HCT116 (cell line): ENCODE data around the gene RPL13A.
"Not testable (repeated sequence)": the region's sequence is repeated elsewhere in the genome, so short reads cannot be mapped to it uniquely, and the experiment has no call there.

Experiments used
- CTCF ChIP-seq, 3 experiments: fragments of 200-600 bp in 1 of 3; sonication (generic) in 1 of 3; IDR thresholded peaks in 2 of 3; conservative IDR thresholded peaks in 1 of 3; 2 replicates each; pipeline ENCODE4 v1.5.1; 2012 to 2017; ENCODE audit warnings: low read depth in 2 of 3, low read length in 2 of 3, antibody characterized with exemption in 1 of 3, borderline replicate concordance in 1 of 3, control low read depth in 1 of 3, mild to moderate bottlenecking in 1 of 3, mixed read lengths in 1 of 3, mixed run types in 1 of 3, moderate library complexity in 1 of 3; ENCODE audit not compliant: insufficient read depth in 1 of 3
- ELF1 ChIP-seq: IDR thresholded peaks from 2 replicates; pipeline ENCODE4 v1.6.1; 2012; ENCODE audit warnings: low read depth, borderline replicate concordance
- EZH2 ChIP-seq: fragments of 200-600 bp; sonication (generic); IDR thresholded peaks from 2 replicates; pipeline ENCODE4 v1.6.1; 2017; ENCODE audit warnings: antibody characterized with exemption, mixed run types
- EZH2phosphoT487 ChIP-seq: fragments of 200-600 bp; IDR thresholded peaks from 2 replicates; pipeline ENCODE4 v1.6.1; 2018; ENCODE audit warnings: antibody characterized with exemption, borderline replicate concordance
- FOSL1 ChIP-seq: IDR thresholded peaks from 2 replicates; pipeline ENCODE4 v1.6.1; 2012; ENCODE audit warnings: low read depth
- JUND ChIP-seq: IDR thresholded peaks from 2 replicates; pipeline ENCODE4 v1.6.1; 2012
- POLR2A ChIP-seq: IDR thresholded peaks from 2 replicates; pipeline ENCODE4 v1.7.0; 2011; ENCODE audit warnings: borderline replicate concordance; ENCODE audit not compliant: insufficient read depth, insufficient read length; ENCODE audit errors: extremely low read depth
- POLR2AphosphoS5 ChIP-seq: IDR thresholded peaks from 2 replicates; pipeline ENCODE4 v1.6.1; 2011; ENCODE audit warnings: mild to moderate bottlenecking, low read depth, low read length, moderate library complexity
- RAD21 ChIP-seq: IDR thresholded peaks from 2 replicates; pipeline ENCODE4 v1.6.1; 2012; ENCODE audit warnings: low read depth, mild to moderate bottlenecking
- REST ChIP-seq: IDR thresholded peaks from 2 replicates; pipeline ENCODE4 v1.6.1; 2012; ENCODE audit warnings: low read depth
- SP1 ChIP-seq: IDR thresholded peaks from 2 replicates; pipeline ENCODE4 v1.6.1; 2012; ENCODE audit warnings: low read depth
- ZNF274 ChIP-seq: fragments of 200-500 bp; sonication (Bioruptor generic); IDR thresholded peaks from 2 replicates; pipeline ENCODE4 v1.6.1; 2014; ENCODE audit warnings: mild to moderate bottlenecking, low read depth, low read length, inconsistent platforms
- TF ChIP-seq, protein P1 (sequence below): IDR thresholded peaks from 2 replicates; pipeline ENCODE4 v1.6.1; 2011; ENCODE audit warnings: mild to moderate bottlenecking, low read length, moderate library complexity; ENCODE audit not compliant: insufficient replicate concordance; ENCODE audit errors: extremely low read depth

DNA sequence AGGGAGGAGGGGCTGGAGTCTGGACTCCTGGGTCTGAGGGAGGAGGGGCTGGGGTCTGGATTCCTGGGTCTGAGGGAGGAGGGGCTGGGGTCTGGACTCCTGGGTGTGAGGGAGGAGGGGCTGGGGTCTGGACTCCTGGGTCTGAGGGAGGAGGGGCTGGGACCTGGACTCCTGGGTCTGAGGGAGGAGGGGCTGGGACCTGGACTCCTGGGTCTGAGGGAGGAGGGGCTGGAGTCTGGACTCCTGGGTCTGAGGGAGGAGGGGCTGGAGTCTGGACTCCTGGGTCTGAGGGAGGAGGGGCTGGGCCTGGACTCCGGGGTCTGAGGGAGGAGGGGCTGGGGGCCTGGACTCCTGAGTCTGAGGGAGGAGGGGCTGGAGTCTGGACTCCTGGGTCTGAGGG is 26.3 kb upstream of the RPL13A start:
- not testable (repeated sequence) for TF ChIP-seq CTCF (IDR thresholded peaks at IDR 0.05 in 2 of 3, conservative IDR thresholded peaks at IDR 0.05 in 1 of 3; ENCODE audit: borderline replicate concordance in 1 of 3, insufficient read depth in 1 of 3, low read depth in 2 of 3, low read length in 2 of 3); POLR2A; SP1; ELF1; POLR2AphosphoS5; EZH2phosphoT487; FOSL1; ZNF274; EZH2; JUND; RAD21; REST
- TF ChIP-seq, protein P1, sequence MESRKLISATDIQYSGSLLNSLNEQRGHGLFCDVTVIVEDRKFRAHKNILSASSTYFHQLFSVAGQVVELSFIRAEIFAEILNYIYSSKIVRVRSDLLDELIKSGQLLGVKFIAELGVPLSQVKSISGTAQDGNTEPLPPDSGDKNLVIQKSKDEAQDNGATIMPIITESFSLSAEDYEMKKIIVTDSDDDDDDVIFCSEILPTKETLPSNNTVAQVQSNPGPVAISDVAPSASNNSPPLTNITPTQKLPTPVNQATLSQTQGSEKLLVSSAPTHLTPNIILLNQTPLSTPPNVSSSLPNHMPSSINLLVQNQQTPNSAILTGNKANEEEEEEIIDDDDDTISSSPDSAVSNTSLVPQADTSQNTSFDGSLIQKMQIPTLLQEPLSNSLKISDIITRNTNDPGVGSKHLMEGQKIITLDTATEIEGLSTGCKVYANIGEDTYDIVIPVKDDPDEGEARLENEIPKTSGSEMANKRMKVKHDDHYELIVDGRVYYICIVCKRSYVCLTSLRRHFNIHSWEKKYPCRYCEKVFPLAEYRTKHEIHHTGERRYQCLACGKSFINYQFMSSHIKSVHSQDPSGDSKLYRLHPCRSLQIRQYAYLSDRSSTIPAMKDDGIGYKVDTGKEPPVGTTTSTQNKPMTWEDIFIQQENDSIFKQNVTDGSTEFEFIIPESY = not testable (repeated sequence)
